ENCODE measurements around the gene CRISPLD2.

DNA sequence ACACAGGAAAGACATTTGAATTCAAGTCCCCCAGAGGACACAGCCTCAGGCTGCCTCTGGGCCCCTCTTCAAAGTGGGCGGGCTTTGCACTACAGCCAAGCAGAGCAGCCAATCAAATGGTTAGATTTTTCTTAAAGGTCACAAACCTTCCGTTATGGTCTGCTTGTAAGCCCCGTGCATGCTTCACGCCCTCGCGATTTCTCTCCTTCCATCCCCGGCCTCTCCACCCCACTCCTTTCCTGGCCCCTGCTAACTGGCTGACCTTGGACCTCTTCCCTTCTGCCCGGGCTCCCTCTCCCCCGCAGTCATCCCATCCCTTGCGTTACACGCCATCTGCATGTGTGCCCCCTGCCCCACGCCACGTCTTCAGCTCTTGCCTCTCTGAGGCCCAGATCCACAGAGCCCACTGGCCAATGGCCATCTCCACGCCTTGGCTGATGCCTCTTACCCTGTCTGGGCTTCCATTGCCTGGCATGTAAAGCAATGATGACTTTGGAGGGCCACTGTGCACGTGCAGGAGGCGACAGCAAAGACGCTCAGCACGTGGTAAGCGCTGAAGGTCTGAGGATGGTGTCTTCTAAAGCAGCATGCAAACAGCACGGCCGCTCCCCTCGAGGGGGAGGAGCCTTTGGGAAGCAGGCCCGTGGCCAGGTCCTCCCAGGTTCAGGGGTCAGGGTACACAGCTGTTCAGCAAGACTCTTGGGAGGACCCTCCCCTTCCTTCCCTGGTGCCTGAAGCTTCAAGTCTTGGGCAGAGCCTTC lies 104.7 kb downstream of the CRISPLD2 start:
- TF ChIP-seq CEBPB (IDR thresholded peaks at IDR 0.05) (no peak), TCF12 (IDR thresholded peaks at IDR 0.05; ENCODE audit: low read depth) (no peak), ZBTB7A (IDR thresholded peaks at IDR 0.05; ENCODE audit: low read depth) (no peak), CREB1 (IDR thresholded peaks at IDR 0.05; ENCODE audit: low read depth) (no peak), FOXM1 (IDR thresholded peaks at IDR 0.05; ENCODE audit: borderline replicate concordance, low read depth) (no peak), TAF1 (IDR thresholded peaks at IDR 0.05; ENCODE audit: low read depth) (no peak)
- TF ChIP-seq, protein P1, sequence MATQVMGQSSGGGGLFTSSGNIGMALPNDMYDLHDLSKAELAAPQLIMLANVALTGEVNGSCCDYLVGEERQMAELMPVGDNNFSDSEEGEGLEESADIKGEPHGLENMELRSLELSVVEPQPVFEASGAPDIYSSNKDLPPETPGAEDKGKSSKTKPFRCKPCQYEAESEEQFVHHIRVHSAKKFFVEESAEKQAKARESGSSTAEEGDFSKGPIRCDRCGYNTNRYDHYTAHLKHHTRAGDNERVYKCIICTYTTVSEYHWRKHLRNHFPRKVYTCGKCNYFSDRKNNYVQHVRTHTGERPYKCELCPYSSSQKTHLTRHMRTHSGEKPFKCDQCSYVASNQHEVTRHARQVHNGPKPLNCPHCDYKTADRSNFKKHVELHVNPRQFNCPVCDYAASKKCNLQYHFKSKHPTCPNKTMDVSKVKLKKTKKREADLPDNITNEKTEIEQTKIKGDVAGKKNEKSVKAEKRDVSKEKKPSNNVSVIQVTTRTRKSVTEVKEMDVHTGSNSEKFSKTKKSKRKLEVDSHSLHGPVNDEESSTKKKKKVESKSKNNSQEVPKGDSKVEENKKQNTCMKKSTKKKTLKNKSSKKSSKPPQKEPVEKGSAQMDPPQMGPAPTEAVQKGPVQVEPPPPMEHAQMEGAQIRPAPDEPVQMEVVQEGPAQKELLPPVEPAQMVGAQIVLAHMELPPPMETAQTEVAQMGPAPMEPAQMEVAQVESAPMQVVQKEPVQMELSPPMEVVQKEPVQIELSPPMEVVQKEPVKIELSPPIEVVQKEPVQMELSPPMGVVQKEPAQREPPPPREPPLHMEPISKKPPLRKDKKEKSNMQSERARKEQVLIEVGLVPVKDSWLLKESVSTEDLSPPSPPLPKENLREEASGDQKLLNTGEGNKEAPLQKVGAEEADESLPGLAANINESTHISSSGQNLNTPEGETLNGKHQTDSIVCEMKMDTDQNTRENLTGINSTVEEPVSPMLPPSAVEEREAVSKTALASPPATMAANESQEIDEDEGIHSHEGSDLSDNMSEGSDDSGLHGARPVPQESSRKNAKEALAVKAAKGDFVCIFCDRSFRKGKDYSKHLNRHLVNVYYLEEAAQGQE (IDR thresholded peaks at IDR 0.05; ENCODE audit: low read depth), result no peak
- TF ChIP-seq, protein P2, sequence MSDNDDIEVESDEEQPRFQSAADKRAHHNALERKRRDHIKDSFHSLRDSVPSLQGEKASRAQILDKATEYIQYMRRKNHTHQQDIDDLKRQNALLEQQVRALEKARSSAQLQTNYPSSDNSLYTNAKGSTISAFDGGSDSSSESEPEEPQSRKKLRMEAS (IDR thresholded peaks at IDR 0.05), result no peak

Data from Ishikawa (cell line).